Measurements from ENCODE around the gene GNAI2. TPM values are rescaled to one million over a fixed set of nuclear protein-coding genes. Genes with fewer than 3 reads are reported as not detected.

Gene GNAI2
- total RNA-seq, 4 donors from 2014 or later, result 71.8 to 178 (median 98.4) TPM

DNA sequence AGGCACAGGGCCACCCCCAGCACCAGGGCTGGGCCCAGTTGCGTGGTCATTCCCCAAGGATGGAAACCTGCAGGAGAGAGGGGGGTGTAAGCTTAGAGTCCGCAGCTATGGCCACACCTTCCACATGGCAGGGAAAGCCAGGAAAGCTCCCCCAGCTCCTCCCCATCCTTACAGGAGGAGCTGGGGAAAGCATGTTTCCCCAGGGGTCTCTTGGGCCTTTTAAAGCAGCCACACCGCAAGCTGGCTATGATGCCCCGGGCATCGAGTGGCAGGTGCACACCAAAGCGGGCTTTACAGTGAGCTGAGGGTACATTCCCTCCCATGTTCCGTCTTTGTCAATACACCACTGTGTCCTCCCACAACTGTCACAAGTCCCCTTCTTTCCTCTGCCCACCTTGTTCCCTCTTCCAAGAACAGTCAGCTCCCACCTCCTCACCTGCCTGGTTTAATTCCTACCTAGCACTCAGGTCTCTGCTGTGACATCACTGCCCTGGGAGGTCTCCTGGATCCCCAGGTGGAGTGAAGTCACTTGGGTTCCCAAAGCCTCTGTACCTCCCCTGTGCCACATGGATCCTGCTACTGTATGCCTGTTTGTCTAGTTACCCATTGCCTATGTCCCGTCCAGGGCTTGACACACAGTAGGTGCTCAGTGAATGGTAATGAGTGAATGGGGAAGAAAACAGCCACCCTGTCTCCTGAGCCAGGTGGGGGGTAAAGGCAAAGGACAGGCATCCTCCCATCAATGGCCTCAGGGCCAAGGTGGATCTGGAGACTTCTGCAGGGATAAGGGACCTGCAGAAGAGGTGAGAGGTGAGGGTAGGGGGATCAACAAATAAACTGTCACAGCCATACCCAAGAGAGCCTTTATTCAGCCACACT lies 59.8 kb downstream of the GNAI2 start:
- H3K27ac ChIP-seq, result no peak overlapping the region
- peaks cover 0 to 3% (median 0%) of the 10 kb centered on the region in 3 donors for H3K36me3 ChIP-seq
- no peak overlapping the region for H3K4me3 ChIP-seq
- H3K27me3 ChIP-seq, result no peaks in the 10 kb centered on the region
- TF ChIP-seq, protein P1, sequence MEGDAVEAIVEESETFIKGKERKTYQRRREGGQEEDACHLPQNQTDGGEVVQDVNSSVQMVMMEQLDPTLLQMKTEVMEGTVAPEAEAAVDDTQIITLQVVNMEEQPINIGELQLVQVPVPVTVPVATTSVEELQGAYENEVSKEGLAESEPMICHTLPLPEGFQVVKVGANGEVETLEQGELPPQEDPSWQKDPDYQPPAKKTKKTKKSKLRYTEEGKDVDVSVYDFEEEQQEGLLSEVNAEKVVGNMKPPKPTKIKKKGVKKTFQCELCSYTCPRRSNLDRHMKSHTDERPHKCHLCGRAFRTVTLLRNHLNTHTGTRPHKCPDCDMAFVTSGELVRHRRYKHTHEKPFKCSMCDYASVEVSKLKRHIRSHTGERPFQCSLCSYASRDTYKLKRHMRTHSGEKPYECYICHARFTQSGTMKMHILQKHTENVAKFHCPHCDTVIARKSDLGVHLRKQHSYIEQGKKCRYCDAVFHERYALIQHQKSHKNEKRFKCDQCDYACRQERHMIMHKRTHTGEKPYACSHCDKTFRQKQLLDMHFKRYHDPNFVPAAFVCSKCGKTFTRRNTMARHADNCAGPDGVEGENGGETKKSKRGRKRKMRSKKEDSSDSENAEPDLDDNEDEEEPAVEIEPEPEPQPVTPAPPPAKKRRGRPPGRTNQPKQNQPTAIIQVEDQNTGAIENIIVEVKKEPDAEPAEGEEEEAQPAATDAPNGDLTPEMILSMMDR (IDR thresholded peaks at IDR 0.05), result no peak
- no peak for TF ChIP-seq POLR2A (IDR thresholded peaks at IDR 0.05)
- no peak for DNase-seq
- H3K4me1 ChIP-seq, result peaks cover 3 to 38% (median 16%) of the 10 kb centered on the region in 4 donors
- H3K9me3 ChIP-seq, result no peaks in the 10 kb centered on the region

DNA sequence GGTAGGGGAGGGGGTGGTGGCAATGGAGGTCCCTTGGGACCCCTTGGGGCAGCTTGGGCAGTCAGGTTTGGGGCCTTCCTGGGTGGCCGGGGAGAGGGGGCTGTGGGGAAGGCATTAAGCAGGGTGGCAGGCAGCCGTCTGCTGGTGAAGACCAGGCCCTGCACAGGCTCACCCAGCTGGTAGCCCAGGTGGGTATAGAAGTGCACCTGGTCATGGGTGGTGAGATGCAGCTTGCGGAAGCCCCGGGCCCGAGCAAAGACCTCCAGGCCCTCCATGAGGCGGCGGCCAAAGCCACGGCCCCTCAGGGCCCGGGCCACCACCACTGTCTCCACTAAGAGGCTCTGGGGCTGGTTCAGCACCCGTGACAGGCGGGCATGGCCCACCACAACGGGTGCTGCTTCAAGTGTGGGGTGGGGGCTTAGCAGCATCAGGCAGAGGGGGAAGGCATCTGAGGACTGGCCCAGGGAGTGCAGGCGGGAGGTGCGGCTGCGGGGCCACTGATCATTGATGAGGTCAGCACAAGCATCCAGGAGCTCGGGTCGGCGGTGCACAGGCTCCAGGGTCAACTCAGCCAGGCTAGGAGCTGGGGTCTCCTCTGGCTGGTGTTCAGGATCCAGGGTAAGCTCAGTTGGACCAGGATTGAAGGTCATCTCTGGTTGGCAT lies 60.8 kb downstream of the GNAI2 start:
- no peak overlapping the region for H3K27ac ChIP-seq
- peak in 1 of 3 donors; percentile 42 for DNase-seq
- no peak overlapping the region for H3K4me3 ChIP-seq
- peaks cover 3 to 34% (median 13%) of the 10 kb centered on the region in 4 donors for H3K4me1 ChIP-seq
- H3K9me3 ChIP-seq, result no peaks in the 10 kb centered on the region
- TF ChIP-seq POLR2A (IDR thresholded peaks at IDR 0.05), result no peak
- TF ChIP-seq, protein P1 (IDR thresholded peaks at IDR 0.05), result no peak
- H3K36me3 ChIP-seq, result peaks cover 0 to 3% (median 0%) of the 10 kb centered on the region in 3 donors
- no peaks in the 10 kb centered on the region for H3K27me3 ChIP-seq

DNA sequence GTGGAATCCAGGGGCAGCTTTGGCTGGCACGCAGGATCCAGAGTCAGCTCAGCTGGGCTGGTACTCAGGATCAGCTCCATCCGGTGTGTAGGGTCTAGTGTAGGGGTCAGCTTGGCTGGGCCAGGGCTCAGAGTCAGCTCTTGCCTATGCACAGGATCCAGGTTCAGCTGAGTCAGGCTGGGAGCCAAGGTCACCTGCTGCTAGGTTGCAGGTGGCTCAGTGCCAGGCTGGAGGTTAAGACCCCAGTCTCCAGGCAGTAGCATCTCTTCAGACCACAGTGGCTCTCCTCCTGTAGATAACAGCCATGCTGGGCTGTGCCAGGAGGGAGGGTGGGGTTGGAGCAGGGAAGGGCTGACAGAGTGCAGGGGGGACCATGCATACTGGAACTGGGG lies 61.4 kb downstream of the GNAI2 start:
- Histone ChIP-seq H3K27me3 (no peaks in the 10 kb centered on the region), H3K9me3 (no peaks in the 10 kb centered on the region), H3K27ac (no peak overlapping the region), H3K4me1 (peaks cover 3 to 34% (median 11%) of the 10 kb centered on the region in 4 donors), H3K36me3 (peaks cover 0 to 3% (median 0%) of the 10 kb centered on the region in 3 donors), H3K4me3 (no peak overlapping the region)
- peak in 2 of 3 donors; percentile 53 to 56 for DNase-seq
- TF ChIP-seq, protein P1 (IDR thresholded peaks at IDR 0.05), result no peak
- TF ChIP-seq POLR2A (IDR thresholded peaks at IDR 0.05), result no peak

DNA sequence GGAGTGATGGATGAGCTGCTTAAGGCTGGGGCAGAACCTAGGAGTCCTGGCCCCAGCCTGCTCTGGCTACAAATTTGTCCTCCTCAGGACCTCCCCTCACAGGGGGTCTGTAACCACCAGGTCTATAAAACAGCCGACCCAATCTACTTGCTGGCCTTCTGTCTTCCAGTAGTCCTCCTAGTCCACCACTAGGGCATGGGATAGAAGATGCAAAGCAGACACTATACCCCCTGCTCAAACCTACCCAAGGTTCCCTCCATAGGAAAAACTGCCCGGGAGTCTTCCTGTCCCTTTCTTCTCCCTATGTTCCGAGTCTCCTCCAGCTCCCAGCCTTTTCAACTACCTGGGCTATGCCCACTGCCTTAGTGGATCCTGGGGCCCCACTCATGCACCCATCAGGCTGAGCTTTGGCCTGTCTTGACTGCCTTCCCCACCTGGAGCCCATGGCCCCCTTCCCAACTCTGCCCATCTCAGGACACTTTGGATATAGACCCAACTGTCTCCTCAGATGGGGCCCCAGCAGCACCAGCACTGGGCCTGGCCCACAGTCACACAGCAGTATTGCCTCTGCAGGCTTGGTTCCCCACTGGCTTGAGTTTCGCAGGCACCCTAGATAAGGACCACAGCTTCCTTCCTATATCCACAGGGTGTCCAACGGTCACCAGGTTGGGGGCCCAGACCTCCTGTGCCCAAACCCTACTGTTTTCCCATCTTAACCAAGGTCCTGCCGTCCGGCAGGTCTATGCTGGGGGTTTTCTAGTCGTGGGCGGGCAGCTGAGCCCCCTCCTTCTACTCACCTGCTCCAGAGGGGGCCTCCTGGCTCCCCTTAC lies 62.1 kb downstream of the GNAI2 start:
- TF ChIP-seq, protein P1 (IDR thresholded peaks at IDR 0.05), result no peak
- TF ChIP-seq POLR2A (IDR thresholded peaks at IDR 0.05), result no peak
- DNase-seq, result peak in 1 of 3 donors; percentile 57
- H3K4me1 ChIP-seq, result peaks cover 3 to 39% (median 7%) of the 10 kb centered on the region in 4 donors
- peak overlapping the region; percentile 64 to 73 (median 66) for H3K4me3 ChIP-seq
- H3K9me3 ChIP-seq, result no peaks in the 10 kb centered on the region
- no peaks in the 10 kb centered on the region for H3K27me3 ChIP-seq
- H3K36me3 ChIP-seq, result peaks cover 0 to 3% (median 0%) of the 10 kb centered on the region in 3 donors
- peak overlapping the region; percentile 89 to 93 (median 92) for H3K27ac ChIP-seq

Data from Peyer's patch (tissue), 4 donors.